Measurements from ENCODE around the gene GABRB2.
"Not testable (repeated sequence)": the region's sequence is repeated elsewhere in the genome, so short reads cannot be mapped to it uniquely, and the experiment has no call there.

Gene GABRB2

DNA sequence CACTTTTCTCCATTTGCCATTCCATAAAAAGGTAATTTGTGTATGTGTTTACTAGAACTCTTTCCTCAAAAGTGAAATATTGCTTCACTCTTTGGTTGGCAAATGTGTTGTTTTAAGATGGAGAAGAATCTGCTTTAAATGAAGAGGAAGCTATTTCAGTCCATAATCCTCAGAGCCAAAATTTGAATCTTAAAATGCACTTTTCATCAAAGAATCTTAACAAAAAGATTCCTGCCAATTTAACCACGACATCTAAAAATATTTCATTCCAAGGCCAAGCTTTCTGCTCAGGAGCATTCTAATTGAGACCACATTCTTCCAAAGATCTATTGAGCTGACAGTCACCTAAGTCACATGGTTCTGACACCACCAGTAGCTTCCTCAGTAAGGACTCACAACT, 7.5 kb downstream of the GABRB2 start:
- DNase-seq (ENCODE audit: low read depth): no peak
- no peak overlapping the region for H3K4me3 ChIP-seq (ENCODE audit: low read length)
- TF ChIP-seq, protein P1, sequence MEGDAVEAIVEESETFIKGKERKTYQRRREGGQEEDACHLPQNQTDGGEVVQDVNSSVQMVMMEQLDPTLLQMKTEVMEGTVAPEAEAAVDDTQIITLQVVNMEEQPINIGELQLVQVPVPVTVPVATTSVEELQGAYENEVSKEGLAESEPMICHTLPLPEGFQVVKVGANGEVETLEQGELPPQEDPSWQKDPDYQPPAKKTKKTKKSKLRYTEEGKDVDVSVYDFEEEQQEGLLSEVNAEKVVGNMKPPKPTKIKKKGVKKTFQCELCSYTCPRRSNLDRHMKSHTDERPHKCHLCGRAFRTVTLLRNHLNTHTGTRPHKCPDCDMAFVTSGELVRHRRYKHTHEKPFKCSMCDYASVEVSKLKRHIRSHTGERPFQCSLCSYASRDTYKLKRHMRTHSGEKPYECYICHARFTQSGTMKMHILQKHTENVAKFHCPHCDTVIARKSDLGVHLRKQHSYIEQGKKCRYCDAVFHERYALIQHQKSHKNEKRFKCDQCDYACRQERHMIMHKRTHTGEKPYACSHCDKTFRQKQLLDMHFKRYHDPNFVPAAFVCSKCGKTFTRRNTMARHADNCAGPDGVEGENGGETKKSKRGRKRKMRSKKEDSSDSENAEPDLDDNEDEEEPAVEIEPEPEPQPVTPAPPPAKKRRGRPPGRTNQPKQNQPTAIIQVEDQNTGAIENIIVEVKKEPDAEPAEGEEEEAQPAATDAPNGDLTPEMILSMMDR (IDR thresholded peaks at IDR 0.05; ENCODE audit: insufficient read depth, low read depth, low read length, missing control alignments): no peak

DNA sequence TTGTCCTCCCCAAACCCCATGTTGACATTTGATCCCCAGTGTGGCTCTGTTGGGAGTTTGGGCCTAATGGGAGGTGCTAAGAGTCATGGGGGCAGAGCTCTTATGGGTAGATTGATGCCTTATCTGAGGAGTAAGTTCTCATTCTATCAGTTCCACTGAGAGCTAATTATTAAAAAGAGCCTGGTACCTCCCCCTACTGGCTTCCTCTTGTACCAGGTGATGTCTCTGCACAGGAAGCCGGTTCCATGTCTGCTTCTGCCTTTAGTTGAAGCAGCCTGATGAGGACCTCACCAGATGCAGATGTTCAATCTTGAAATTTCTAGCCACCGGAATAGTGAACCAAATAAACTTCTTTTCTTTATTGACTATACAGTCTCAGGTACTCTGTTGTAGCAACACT, 10.8 kb downstream of the GABRB2 start:
- DNase-seq (ENCODE audit: low read depth): no peak
- TF ChIP-seq, protein P1 (IDR thresholded peaks at IDR 0.05; ENCODE audit: insufficient read depth, low read depth, low read length, missing control alignments): no peak
- H3K4me3 ChIP-seq (ENCODE audit: low read length): no peak overlapping the region

DNA sequence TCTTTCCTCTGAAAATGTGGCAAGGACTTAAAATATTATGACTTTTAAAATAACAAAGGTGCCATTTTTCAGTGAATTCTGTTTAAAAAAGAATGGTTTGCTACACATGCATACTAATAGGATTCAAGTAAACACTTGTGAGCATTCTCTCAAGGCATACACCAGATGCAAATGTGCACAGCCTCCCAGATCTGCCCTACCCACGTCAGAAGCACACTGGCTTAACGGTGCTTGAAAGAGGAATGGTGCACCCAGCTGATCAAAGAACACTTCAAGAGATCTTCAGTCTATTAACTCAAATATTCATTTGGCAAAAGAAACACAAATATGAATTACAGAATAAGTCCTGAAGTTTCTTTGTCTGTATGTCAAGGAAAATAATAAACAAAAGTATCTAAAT, 15.8 kb downstream of the GABRB2 start:
- no peak overlapping the region for H3K4me3 ChIP-seq (ENCODE audit: low read length)
- DNase-seq (ENCODE audit: low read depth): no peak
- TF ChIP-seq, protein P1 (IDR thresholded peaks at IDR 0.05; ENCODE audit: insufficient read depth, low read depth, low read length, missing control alignments): no peak

DNA sequence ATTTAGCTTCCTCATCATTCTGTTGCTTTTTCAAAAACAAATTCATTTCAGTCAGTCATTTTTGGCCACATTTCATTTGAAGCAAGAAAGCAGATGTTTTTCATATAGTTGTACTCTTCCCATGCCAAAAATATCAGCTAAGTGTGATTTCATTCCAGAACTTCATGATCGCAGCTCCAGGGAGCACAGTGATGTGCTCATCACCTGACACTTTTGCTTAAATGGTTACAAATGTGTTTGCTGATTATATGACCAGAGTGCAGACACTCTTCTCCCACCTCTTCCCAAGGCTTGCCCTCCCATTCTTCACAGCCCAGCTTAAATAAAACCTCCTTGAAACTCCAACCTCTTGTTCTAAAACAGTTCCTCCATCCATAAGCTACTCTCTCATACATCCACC, 32.6 kb downstream of the GABRB2 start:
- DNase-seq (ENCODE audit: low read depth): no peak
- TF ChIP-seq, protein P1 (IDR thresholded peaks at IDR 0.05; ENCODE audit: insufficient read depth, low read depth, low read length, missing control alignments): no peak
- no peak overlapping the region for H3K4me3 ChIP-seq (ENCODE audit: low read length)

DNA sequence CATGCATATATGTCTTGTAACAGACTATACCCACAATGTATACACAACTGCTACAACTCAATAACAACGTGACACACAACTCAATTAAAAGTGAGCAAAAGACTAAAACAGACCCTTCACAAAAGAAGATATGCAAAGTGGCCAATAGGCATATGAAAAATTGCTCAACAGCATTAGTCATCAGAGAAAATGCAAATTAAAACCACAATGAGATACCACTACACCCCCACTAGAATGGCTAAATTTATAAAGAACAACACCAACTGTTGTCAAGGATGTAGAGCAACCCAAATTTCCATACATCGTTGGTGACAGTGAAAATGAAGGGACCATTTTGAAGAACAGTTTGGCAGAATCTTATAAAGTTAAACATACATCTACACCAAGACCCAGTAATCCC, 38.9 kb downstream of the GABRB2 start:
- peak; percentile 1 for DNase-seq (ENCODE audit: low read depth)
- no peak overlapping the region for H3K4me3 ChIP-seq (ENCODE audit: low read length)
- TF ChIP-seq, protein P1 (IDR thresholded peaks at IDR 0.05; ENCODE audit: insufficient read depth, low read depth, low read length, missing control alignments): no peak

DNA sequence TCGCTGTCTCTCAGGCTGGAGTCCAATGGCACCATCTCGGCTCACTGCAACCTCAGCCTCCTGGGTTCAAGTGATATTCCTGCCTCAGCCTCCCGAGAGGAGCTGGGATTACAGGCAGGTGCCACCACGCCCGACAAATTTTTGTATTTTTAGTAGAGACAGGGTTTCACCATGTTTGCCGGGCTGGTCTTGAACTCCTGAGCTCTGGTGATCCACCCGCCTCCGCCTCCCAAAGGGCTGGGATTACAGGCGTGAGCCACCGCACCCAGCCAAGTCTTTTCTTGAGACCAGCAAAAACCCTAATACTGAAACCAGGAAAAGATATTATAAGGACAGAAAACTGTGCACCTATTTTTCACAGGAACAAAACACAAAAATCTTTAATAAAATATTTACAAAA, 41.4 kb downstream of the GABRB2 start:
- H3K4me3 ChIP-seq (ENCODE audit: low read length); DNase-seq (ENCODE audit: low read depth): not testable (repeated sequence)

DNA sequence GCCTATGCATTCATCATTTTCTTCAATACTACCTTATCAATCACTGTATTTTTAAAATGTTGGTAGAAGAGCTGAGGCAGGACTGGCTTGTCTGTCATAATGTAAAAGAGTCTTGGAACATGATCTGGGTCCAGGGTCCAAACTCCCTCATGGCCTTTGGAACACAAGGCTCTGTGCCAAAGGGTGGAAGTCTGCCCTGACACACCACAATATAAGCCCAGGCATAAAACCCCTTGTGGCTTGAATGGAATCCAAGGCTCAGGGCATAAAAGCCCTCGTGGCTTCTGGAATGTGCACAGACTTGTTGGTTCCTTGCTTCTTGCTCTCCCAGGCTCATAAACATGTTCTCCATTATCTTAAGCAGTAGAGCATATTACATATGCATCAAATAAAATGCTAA, 48.0 kb downstream of the GABRB2 start:
- no peak for DNase-seq (ENCODE audit: low read depth)
- H3K4me3 ChIP-seq (ENCODE audit: low read length): no peak overlapping the region
- TF ChIP-seq, protein P1 (IDR thresholded peaks at IDR 0.05; ENCODE audit: insufficient read depth, low read depth, low read length, missing control alignments): no peak

DNA sequence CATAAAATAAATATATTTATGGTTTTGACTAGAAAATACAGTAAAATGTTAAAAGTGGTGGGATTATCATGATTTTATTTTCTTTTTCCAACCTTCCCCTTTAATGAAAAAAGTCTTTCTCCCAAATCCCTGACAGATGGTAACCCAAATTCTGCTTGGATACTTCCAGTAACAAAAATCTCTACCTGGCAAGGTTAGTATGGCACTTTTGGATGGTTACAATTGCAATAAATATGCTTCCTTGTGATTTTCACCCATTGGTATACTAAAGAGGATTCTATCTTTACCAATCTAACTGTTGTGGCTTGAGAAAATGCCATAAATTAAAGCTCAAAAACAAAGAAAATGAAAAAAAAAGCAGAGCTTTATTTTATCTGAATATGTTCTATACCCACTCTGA, 62.8 kb downstream of the GABRB2 start:
- no peak for DNase-seq (ENCODE audit: low read depth)
- TF ChIP-seq, protein P1 (IDR thresholded peaks at IDR 0.05; ENCODE audit: insufficient read depth, low read depth, low read length, missing control alignments): no peak

More for the DNA sequence above, 62.8 kb downstream of the GABRB2 start:
- H3K4me3 ChIP-seq (ENCODE audit: low read length): no peak overlapping the region

All from epithelial cell of esophagus (primary cell).